Activated CD4-positive, alpha-beta T cell treated with anti-CD3 and anti-CD28 coated beads, Interleukin-10, Interleukin-2, amounts not matched to agents 100 ng/mL and 50 ng/mL, durations not matched to agents 16 hours and 8 hours (primary cell): ENCODE results near the gene NFYC.
"Not testable (repeated sequence)": the region's sequence is repeated elsewhere in the genome, so short reads cannot be mapped to it uniquely, and the experiment has no call there.

Experiments used
- DNase-seq: peaks from one replicate; pipeline ENCODE4 v3.0.0-alpha.2; 2020

NFYC gene

GRCh38 chr1:40708750-40709099 is 17.2 kb downstream of the NFYC start:
- DNase-seq = peak; percentile 39

DNA sequence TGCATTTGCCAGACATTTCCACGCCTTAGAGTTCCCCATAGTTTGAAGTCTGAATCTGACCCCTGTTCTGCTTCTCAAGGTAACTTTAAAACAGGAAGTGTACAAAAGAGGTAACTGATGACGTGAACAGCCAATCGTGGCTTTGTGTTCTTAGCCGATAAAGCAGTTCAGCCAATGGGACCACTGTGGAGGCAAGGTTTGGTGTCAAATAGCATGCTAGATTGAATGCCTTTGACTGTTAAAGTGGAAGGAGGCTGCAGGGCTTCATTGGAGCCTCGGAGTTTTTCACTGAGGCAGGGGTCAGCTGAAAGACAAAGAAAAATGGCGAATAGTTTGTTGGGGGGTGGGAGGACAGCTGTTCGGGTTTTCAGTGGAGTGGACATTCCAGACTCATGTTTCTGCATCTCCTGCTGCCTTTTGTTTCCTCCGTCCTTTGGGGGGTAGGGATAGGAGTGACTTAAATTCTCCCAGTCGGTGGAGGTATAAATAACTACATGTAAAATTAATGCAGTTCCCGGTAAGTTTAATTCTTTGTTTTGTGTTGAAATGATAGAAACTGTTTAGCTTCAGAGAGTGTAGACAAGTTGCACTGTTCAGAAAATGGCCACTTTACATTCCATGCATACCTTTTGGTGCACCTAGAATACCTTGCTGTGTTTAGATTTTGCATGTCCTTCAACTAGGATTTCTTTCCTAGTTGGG is 17.7 kb downstream of the NFYC start:
- peak; percentile 77 for DNase-seq

DNA sequence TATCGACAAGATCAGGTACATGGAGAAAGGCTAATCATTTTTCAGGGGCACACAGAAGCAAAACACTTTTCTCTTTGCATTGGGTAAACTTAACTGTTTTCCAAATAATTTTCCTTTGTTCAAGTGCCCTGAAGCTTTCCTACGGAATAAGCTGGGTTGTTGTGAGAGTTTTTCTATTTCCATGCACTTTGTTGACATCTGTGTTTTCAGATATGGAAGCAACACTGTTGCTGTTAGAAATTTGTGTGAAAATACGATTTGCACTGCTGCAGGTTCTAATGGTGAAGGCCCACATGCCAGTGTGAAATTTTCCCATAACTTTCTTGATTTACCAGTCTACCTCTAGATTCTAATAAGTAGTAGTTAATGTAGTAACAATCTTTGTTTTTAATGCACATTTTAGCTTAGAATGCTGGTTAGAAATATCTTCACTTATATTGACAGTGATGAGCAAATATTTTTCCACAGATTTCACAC is 18.3 kb downstream of the NFYC start:
- no peak for DNase-seq

DNA sequence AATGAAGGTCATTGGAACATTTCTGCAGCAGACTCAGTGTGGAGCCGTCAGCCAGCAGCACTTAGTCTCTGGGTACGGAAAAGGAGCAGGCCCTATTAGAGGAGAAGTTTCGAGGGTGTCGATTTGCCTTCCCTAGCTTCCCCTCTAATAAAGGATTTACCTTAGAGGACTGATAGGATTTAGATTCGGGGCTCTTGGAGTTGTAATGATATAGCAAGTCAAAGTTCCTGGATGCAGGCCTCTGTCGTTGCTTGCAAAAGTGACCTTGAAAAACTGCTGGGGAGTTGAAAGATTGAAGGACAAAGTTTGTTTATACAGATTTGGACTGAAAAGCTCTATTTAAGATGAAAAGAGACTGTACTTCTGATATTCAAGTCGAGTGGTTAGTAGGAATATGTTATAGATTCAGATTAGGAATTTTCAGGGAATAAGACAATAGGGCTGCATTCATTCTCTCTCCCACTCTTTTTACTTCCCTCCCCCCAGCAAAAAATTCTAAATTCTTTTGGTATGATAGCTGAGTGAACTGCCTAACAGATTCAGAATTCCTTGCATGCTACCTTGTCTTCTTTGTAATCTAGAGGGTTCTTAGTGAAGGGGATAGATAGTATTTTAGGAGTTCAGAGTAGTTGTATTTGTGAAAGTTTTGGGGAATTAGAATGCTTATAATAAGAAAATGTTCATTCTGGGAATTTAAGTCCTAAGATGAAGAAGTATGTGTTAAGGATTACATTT is 19.2 kb downstream of the NFYC start:
- no peak for DNase-seq

- peak; percentile 31 for DNase-seq
Observed at GRCh38 chr1:40711465-40712404, 20.2 kb downstream of the NFYC start.

- no peak for DNase-seq
Observed at GRCh38 chr1:40712405-40712944, 21.0 kb downstream of the NFYC start.

DNA sequence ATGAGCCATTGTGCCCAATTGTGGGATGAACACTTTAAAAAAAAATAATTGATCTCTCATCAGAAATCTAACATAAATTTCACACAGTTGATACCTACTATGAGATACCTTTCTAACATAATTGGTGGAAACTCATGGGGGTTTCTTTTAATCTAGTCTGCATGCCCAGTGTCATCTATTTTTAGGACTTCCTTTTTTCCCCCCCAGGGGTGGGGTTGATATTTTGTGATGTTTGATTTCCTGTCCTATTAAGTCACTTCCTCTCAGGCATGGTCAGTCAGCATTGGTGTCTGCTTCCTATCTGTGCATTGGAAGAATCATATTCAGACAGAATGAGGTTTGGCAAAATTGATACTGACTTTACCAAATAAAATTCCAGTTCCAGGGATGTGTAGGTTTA is 21.5 kb downstream of the NFYC start:
- DNase-seq = peak; percentile 28

DNA sequence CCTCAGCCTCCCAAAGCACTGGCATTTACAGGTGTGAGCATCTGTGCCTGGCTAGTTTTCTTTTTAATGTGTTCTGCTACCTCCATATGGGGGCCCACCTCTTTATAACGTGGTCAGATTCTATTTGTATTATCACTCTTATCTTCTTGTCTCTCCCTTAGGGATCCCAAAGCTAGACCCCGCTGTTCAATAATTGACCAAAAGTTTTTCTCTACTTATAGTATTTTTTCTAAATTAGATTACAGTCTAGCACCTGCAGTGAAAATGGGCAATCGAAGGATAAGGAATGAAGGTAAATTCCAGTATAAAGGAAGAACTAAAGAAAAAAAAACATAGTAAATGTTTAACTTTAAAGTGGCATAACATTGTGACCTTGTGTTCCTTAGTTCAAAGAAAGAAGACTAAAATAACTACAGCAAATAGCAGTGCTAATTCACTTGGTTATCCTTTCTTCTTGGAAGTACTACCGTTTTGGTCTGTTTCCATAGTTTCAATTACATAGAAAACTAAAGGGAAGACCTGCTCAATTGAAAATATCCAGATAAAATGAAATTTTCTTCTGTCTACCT is 24.1 kb downstream of the NFYC start:
- no peak for DNase-seq

- no peak for DNase-seq
Observed at GRCh38 chr1:40717065-40717464, 25.6 kb downstream of the NFYC start.

DNA sequence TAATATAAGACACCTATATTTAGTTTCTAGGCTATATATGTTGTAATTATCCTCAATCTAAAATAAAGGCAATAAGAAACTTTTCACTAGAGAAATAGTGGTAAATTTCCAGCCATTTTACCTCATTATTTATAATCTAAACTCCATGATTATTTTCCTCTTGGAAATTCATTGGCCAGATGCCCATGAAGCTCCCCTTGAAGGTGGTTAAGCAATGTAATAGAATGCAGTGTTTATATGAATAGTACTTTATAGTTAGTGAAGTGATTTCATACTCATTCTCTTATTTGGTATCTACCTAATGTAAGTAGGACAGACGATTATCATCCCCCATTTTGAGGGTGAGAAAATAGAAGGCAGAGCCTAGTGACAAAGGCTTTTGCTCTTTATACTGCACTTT is 26.5 kb downstream of the NFYC start:
- no peak for DNase-seq

DNA sequence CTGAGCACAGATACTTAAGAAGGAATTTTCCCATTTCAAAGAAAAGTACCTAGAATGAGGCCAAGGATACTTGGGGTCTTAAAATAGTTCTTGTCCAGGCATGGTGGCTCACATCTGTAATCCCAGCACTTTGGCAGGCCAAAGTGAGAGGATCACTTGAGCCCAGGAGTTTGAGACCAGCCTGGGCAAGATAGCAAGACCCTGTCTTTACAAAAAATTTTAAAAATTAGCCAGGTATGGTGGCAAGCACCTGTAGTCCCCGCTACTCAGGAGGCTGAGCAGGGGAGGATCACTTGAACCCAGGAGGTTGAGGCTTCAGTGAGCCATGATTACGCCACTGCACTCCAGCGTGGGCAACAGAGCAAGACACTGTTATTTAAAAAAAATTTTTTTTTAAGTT is 29.0 kb downstream of the NFYC start:
- DNase-seq = no peak

DNA sequence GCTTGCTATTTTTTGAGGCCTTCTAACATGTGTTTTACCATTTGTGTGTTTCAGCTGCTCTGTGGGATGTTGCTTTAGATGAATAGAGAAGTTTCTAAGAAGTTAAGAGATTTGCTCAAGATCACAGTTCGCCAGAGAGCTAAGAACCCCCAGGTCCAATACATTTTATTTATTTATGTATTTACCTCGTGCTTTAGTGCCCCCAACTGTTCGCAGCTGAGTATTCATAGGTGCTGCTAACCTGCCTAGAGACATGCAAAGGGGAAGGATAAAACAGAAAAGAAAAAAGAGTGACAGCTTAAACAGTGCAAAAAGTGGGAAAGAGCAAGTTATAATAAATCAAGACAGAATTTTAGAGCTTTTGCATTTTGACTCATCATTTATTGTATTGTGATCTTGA is 31.1 kb downstream of the NFYC start:
- no peak for DNase-seq

GRCh38 chr1:40723196-40723955 is 31.9 kb downstream of the NFYC start:
- DNase-seq = no peak

GRCh38 chr1:40727662-40728061 is 36.2 kb downstream of the NFYC start:
- not testable (repeated sequence) for DNase-seq

DNA sequence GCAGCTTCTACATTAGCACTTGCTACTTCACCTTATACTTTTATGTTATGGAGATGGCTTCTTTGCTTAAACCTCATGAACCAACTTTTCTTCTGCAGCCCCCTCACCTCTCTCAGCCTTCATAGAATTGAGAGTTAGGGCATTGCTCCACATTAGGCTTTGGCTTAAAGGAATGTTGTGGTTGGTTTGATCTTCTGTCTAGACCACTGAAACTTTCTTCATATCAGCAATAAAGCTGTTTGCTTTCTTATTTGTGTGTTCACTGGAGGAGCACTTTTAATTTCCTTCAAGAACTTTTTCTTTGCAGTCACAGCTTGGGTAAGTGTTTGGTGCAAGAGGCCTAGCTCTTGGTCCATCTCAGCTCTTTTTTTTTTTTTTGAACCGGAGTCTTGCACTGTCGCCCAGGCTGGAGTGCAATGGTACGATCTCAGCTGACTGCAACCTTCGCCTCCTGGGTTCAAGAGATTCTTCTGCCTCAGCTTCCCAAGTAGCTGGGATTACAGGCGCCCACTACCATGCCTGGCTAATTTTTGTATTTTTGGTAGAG is 37.9 kb downstream of the NFYC start:
- not testable (repeated sequence) for DNase-seq

GRCh38 chr1:40732756-40733301 is 41.3 kb downstream of the NFYC start:
- DNase-seq = no peak

DNA sequence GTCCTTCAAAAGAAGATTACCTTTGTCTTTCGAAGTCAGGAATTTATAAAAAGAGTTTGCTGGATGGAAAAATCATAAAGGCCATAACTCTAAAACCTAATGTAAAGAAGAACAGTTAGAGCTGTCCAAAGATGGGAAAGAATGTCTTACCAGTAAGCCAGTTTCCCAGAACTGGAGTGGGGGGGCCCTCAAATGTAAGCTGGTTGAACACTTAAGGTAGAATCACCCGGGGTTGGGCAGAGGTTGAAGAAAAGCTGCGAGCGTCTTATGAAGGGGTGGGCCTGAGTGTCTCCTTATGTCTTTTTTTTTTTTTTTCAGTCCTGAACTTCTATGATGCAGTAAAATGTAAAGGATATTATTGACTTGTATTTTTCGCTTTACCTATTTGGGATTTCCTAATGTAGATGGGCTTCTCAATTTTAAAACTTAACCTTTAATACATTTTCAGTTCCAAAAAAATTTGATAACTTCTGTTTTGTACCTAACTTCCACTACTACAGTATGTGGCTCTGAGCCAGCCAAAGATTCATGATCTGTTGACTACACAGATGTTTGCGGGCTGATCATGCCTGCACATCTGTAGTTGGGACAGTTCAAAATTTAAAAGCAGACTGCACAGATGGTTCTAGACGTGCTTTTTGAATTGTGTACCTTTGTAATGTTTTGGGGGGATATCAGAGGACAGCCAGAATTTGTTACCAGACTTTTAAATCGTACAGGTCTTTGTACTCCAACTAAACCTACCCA is 43.6 kb downstream of the NFYC start:
- DNase-seq = no peak

DNA sequence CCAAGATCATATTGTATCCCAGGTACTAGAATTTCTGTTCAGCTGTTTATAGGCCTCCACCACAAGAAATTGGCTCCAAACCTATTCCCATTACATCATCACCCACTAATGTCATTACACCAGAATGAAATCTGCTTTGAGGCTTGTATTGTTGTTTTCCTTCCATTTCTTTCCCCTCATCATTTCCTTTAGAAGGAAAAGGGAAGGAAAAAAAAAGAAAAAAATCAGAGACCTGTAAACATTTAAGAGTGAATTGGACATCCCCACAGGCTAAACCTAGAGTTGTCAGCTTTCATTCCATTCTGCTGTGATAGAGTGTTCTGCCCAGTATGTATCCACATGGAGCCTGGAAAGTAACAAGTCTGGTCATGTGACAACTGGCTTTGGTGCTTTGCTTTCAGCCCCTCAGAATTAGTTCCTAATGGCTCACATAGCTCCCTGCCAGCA is 44.6 kb downstream of the NFYC start:
- DNase-seq = no peak

DNA sequence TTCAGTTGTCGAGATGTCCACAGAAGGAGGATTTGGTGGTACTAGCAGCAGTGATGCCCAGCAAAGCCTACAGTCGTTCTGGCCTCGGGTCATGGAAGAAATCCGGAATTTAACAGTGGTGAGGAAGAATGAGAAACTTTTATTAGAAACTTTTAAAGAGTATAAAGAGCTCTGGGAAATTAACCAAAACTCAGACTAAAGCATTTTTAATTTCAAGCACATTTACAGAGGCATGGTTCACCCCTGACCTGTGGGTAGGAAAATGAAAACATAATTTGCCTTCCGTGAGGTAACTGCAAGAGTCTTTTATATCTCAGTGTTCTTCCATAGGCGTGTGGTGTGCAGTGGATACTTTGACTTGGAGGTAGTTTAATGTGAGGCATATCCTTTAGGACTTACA is 47.3 kb downstream of the NFYC start:
- DNase-seq = no peak

- no peak for DNase-seq
Observed at GRCh38 chr1:40739455-40740008, 48.0 kb downstream of the NFYC start.
